Epithelial cell of esophagus (primary cell): ENCODE measurements around the gene CDH4.
"Not testable (repeated sequence)": the region's sequence is repeated elsewhere in the genome, so short reads cannot be mapped to it uniquely, and the experiment has no call there.

Experiments
- DNase-seq: peaks from one replicate; pipeline ENCODE4 v3.0.0; 2010; ENCODE audit warnings: low read depth
- H3K4me3 ChIP-seq: 2 replicates; pipeline ENCODE4 v1.5.1; 2011; ENCODE audit warnings: mild to moderate bottlenecking, low read length, control low read depth
- CTCF ChIP-seq: IDR thresholded peaks from 2 replicates; pipeline ENCODE4 v1.5.1; 2011; ENCODE audit warnings: low read depth, mild to moderate bottlenecking, low read length, control low read depth, inconsistent platforms; ENCODE audit not compliant: insufficient read depth; ENCODE audit errors: missing control alignments

Gene CDH4

GRCh38 chr20:61938839-61939690 is 687.0 kb downstream of the CDH4 start:
- no peak overlapping the region for H3K4me3 ChIP-seq
- no peak for TF ChIP-seq CTCF
- no peak for DNase-seq

- H3K4me3 ChIP-seq = no peak overlapping the region
- DNase-seq = no peak
- no peak for TF ChIP-seq CTCF
Measured at GRCh38 chr20:61939691-61940360, 687.8 kb downstream of the CDH4 start.

DNA sequence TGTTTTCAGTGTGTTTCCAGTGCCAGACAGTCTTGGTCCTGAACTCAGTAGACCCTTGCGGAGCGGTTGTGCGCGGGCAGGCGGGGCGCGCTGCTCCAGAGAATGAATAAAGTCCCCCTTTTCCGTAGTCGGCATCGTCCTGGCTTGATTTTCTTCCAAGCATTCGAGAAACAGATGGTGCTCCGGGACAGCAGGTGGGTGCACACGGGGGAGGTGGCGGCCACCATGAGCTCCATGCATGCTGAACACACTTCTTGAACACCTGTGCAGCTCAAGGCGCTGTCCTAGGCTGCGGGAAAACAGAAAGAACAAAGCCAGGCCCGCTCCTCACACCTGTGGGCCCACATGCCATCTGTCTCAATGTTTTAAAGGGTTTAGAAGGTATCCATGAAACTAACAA is 688.4 kb downstream of the CDH4 start:
- TF ChIP-seq CTCF = no peak
- H3K4me3 ChIP-seq = no peak overlapping the region
- DNase-seq = no peak

DNA sequence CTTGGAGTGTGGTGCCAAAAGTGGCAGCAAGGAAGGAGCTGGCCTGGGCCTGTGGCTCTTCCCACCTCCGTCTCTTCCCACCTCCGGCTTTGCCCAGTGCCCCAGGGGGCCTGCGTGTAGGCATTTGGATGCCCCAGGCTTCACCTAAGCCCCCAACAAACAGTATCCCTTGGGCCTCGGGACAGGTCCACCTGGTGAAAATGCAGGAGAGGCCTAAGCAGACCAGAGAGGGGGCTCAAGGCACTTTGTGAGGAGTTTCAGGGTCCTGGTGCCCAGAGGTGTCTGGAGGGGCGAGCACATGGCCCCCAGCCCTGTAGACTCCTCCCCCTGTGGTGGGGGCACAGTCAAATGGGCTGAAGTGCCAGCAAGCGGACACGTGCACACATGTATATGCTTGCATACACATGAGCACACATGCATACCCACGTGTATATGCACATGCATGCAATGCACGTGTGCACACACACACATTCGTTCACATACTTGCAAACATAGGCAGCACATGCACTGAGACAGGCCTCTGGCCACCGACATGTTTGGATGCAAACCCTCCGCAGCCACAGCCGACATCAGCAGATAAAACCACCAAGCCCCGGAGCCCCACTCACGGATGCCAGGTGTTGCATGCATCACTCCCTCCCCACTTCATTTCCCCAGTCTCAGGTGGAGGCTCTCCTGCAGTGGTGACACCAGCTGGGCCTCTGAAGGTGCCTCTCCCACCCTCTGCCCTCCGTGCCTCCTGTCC is 689.1 kb downstream of the CDH4 start:
- no peak overlapping the region for H3K4me3 ChIP-seq
- no peak for DNase-seq
- no peak for TF ChIP-seq CTCF

- no peak for TF ChIP-seq CTCF
- H3K4me3 ChIP-seq = no peak overlapping the region
- DNase-seq = no peak
Measured at GRCh38 chr20:61941721-61942405, 689.8 kb downstream of the CDH4 start.

DNA sequence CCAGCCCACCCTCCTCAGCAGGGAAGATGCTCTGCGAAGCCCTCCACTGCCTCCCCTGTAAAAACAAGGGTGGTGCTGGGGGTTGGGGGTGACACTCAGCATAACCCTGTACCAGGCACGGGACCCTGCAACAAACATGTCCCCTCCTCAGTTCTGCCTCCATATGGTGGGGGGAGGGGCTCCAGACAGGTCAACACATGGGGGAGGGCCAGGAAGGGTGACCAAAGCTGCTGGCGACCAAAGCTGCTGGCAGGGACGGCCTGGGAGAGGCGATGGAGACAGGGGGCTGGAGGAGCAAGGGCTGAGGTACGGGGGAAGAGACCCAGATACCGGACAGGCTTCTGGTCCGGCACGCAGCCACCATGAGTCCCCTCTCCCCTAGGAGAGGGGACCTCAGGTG is 690.5 kb downstream of the CDH4 start:
- DNase-seq = no peak
- TF ChIP-seq CTCF = no peak
- H3K4me3 ChIP-seq = no peak overlapping the region

DNA sequence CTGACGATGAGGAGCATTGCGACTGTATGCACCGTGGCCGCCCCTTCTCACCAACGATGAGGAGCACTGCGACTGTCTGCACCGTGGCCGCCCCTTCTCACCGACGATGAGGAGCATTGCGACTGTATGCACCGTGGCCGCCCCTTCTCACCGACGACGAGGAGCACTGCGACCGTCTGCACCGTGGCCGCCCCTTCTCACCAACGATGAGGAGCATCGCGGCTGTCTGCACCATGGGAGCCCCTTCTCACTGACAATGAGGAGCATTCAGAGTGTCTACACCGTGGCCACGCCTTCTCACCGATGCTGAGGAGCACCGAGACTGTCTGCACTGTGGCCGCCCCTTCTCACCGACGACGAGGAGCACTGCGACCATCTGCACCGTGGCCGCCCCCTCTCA is 692.9 kb downstream of the CDH4 start:
- H3K4me3 ChIP-seq, DNase-seq: not testable (repeated sequence)

GRCh38 chr20:61945495-61945894 is 693.4 kb downstream of the CDH4 start:
- DNase-seq, H3K4me3 ChIP-seq: not testable (repeated sequence)

GRCh38 chr20:61948056-61948455 is 696.0 kb downstream of the CDH4 start:
- not testable (repeated sequence) for DNase-seq, H3K4me3 ChIP-seq
